ENCODE data around the gene HADHA. TPM values are rescaled to one million over a fixed set of nuclear protein-coding genes. Genes with fewer than 3 reads are reported as not detected.
"Not testable (repeated sequence)": the region's sequence is repeated elsewhere in the genome, so short reads cannot be mapped to it uniquely, and the experiment has no call there.

Gene HADHA
- total RNA-seq, 2 experiments from 2014 or later, result 108 to 110 TPM

DNA sequence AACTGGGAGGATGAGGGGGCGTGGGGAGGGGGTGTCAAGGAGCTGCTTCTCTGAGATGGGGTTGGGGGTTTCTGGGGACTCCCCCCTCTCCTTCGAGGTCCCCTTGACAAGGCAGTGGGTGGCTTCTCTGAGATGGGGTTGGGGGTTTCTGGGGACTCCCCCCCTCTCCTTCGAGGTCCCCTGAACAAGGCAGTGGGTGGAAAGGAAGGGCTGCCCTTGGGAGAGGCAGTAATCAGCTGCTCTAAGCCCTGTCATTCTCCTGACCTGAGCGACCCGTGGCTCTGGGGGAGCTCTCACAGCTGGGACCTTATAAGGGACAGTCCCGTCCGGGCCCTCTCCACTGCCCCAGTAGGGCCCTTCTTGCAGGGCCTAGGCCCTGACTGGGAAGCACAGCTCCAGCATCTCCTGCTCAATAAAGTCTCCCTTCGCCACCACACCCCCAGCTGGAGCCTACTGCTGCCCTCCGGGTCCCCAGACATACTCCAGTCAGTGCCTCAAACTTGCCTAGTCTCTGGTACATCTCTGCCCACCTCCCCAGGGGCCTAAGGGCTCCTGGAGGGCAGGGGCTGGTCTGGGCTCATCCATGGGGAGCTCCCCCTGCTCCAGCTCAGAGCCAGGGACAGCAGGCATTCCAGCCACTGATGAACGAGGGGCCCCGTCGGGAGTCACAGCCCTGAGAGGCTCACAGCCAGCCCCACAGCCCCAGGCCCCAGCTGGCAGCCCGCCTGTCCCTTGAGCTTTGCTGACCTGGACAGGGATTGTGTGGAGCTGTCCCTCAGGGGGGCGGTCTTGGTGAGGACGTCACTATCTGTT is 68.8 kb downstream of the HADHA start:
- no peak for DNase-seq
- Mint-ChIP-seq H3K27me3 (peaks cover 49% of the 10 kb centered on the region), H3K27ac (no peak overlapping the region), H3K9me3 (no peaks in the 10 kb centered on the region), H3K4me1 (peaks cover 22% of the 10 kb centered on the region), H3K4me3 (no peak overlapping the region), H3K36me3 (ENCODE audit: low read depth) (peaks cover 3% of the 10 kb centered on the region)
- POLR2A ChIA-PET, result interaction anchor here (1.2 kb wide), 1 partner anchor 9 kb away, joined by 5 read pairs; no protein-coding TSS in a partner anchor
- CTCF ChIA-PET, result interaction anchor here (0.8 kb wide), 1 partner anchor 9 kb away, joined by 3 read pairs; no protein-coding TSS in a partner anchor

DNA sequence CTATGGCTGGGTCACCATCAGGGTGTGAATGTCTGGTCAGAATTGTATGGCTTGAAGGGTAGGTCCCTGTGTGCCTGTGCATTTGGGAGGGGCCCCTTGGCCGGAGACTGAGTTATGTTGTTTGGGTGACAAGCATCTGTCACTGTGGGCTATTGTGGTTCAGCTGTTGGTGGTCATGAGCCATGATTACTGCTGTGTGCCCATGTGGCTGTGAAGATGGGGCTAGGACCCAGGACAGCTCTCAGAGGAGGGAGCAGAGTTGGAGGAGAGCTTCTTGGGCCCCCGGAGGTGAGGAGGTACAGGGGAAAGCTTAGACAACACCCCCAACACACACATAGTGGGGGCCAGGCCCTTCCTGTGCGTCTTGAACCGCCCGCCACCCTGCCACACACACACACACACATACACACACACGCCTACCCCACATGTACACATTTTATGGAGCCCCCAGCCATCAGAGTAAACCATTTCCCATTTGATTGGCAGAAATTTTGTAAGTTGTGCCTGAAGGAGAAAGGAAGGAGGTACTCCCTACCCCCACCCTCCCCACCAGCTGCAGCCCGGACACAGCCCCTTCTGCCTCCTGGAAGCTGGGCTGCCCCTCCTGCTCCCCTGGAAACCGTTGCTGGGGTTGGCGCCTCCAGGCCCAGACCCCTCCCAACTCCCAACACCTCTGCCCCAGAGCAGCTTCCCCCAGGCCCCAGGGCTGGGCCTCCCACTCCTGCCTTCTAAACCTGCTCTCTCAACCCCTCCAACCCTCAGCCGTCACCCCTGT is 69.6 kb downstream of the HADHA start:
- H3K9me3 Mint-ChIP-seq, result no peaks in the 10 kb centered on the region
- peaks cover 20% of the 10 kb centered on the region for H3K4me1 Mint-ChIP-seq
- H3K4me3 Mint-ChIP-seq, result no peak overlapping the region
- CTCF ChIA-PET, result interaction anchor here (0.6 kb wide), 1 partner anchor 182 kb away, joined by 7 read pairs; no protein-coding TSS in a partner anchor
- H3K27ac Mint-ChIP-seq, result no peak overlapping the region
- peaks cover 45% of the 10 kb centered on the region for H3K27me3 Mint-ChIP-seq
- no peak for DNase-seq
- POLR2A ChIA-PET, result no interaction called here
- peaks cover 3% of the 10 kb centered on the region for H3K36me3 Mint-ChIP-seq (ENCODE audit: low read depth)

DNA sequence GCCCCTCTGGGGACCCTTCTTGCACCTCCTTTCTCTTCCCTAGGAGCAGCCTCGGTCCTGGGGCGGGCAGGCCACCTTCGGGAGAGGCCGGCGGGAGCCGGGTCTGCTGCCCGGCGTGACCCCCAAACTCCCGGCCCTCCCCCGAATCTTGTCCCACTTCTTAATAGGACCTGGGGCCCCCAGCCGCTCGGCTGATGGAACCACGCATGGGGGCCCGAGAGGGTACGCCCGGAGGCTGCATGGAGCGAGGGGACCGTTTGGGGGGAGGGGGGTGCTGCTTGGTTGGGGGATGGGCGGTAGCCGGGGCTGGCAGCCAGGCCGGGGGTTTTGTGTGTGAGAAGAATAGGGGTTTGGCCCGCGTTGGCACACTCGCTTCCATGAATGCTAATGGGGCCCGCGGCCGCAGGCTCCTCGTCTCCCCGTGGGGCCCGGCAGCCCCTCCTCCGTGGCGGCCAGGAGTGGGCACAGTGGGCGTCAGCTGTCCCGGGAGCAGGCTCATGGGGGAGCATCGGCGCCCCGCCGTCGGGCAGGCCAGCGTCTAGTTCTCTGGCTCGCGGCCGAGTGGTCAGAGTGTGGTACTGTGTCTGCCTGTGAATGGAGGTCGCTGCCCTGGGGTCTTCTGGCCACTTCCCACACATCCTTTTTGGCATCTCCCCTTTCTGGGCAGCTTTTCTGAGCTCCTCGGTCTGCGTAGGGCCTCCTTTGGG is 70.5 kb downstream of the HADHA start:
- no peak overlapping the region for H3K27ac Mint-ChIP-seq
- peak overlapping the region; percentile 35 for H3K4me3 Mint-ChIP-seq
- CTCF ChIA-PET, result interaction anchor here (0.6 kb wide), 1 partner anchor 181 kb away, joined by 7 read pairs; no protein-coding TSS in a partner anchor
- H3K36me3 Mint-ChIP-seq (ENCODE audit: low read depth), result peaks cover 3% of the 10 kb centered on the region
- no peaks in the 10 kb centered on the region for H3K9me3 Mint-ChIP-seq
- no peak for DNase-seq
- POLR2A ChIA-PET, result no interaction called here
- peaks cover 16% of the 10 kb centered on the region for H3K4me1 Mint-ChIP-seq
- peaks cover 48% of the 10 kb centered on the region for H3K27me3 Mint-ChIP-seq

DNA sequence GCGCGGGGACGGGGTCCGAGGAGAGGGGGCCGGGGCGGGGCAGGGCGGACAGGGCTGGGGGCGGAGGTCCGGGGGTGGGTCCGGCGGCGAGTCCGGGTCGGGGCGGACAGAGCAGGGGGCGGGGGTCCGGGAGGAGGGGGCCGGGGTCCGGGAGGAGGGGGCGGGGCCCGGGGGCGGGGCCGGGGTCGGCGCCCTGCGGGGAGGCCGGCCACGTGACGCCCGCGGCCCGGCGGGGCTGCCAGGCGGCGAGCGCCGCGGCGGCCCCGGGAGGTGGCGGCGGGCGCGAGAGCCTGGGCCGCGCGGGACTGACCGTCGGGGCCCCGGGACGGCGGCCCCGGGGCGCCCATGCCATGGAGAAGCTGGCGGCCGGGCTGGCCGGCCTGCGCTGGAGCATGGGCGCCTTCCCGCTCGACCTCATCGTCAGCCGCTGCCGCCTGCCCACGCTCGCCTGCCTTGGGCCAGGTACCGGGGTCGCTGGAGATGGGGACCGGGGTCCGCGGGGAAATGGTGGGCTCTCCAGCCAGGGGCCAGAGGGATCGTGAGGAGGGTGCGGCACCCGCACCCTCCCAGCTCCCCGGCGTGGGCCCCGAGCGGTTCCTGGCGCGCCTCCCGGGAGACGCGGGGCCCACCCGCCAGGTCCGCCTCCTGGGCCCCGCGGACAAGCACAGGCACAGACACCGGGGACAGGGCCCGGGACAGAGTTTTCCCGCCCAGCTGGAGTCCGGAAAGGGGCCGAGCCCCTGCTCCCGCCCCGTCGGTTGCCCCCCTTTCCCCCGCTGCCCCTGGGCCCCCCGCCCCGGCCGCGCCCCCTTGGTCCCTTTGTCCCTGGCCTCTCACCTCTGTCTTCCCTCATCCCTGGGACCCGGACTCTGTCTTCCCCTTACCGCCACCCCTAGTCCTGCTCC is 71.3 kb downstream of the HADHA start, which contains the start of gene GAREM2:
TSS of gene GAREM2 (plus strand) at position 218 of the 905 bp plus-strand sequence. CDS start at position 351, 133 bp downstream.
- ChIA-PET CTCF (no interaction called here), POLR2A (no interaction called here)
- Mint-ChIP-seq H3K9me3 (no peaks in the 10 kb centered on the region), H3K27me3 (peaks cover 46% of the 10 kb centered on the region), H3K36me3 (ENCODE audit: low read depth) (peaks cover 3% of the 10 kb centered on the region), H3K4me3 (peak within 1 kb of the TSS; percentile 62), H3K4me1 (peaks cover 14% of the 10 kb centered on the region), H3K27ac (no peak within 1 kb of the TSS)
- no peak for DNase-seq

DNA sequence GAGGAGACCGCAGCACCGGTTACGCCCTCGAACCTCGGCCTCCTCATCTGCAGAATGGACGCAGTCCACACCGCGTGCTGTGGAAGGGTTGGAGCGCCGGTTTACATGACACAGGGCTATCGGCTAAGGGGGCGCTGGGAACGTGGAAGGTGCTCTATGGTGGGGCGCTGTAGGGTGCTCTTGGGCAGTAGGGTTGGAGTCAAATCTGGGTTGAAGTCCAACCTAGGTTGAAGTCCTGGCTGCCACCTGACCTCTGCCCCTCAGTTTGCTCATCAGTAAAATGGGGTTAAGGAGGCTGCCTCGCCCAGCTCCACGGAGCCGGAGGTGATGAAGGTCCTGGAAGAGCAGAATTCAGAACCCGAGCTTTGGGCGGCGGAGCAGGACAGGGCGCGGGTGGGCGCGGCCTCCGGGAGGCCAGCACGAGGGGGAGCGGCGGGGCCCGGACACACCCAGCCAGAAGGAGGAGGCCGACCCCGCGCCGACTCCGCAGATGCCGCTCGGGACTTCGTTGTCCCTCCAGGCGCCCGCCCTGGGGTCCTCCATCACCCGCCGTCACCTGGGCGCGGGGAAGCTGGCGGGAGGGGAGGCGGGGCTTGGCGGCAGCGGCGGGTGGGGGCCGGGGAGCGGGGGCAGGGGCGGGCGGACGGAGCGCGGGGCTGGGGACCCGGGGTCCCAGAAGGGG is 72.1 kb downstream of the HADHA start:
- DNase-seq, result no peak
- Mint-ChIP-seq H3K4me3 (peak overlapping the region; percentile 62), H3K27me3 (peaks cover 44% of the 10 kb centered on the region), H3K36me3 (ENCODE audit: low read depth) (peaks cover 3% of the 10 kb centered on the region), H3K27ac (no peak overlapping the region), H3K4me1 (peaks cover 14% of the 10 kb centered on the region), H3K9me3 (no peaks in the 10 kb centered on the region)
- ChIA-PET POLR2A (no interaction called here), CTCF (interaction anchor here (0.7 to 0.8 kb wide), 2 partner anchors 12 to 45 kb away, joined by 3 to 4 read pairs; no protein-coding TSS in a partner anchor)

DNA sequence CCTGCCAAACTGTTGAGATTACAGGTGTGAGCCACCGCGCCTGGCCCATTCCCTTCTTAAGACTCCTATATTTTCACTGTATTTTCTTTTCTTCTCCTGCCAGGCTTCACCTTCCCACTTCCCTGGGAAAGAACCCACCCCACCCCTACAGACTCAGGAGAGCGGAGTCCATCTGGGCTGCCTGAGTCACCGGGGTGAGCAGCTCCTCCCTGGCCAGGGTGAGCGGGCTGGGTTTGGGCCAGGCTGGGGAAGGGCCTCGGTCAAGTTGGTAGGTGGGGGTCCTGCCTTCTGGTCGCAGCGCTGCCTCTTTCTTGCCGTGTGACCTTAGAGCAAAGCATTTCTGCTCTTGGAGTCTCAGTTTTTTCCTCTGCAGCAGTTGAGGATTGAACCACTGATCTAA is 73.6 kb downstream of the HADHA start:
- Mint-ChIP-seq H3K9me3 (no peaks in the 10 kb centered on the region), H3K36me3 (ENCODE audit: low read depth) (peaks cover 3% of the 10 kb centered on the region), H3K27ac (no peak overlapping the region), H3K27me3 (peaks cover 40% of the 10 kb centered on the region), H3K4me1 (peaks cover 14% of the 10 kb centered on the region), H3K4me3 (no peak overlapping the region)
- POLR2A ChIA-PET, result interaction anchor here (1.0 to 1.4 kb wide), 2 partner anchors 10 to 14 kb away, joined by 3 to 4 read pairs; no protein-coding TSS in a partner anchor
- no peak for DNase-seq
- CTCF ChIA-PET, result interaction anchor here (1.2 kb wide), 1 partner anchor 14 kb away, joined by 3 read pairs; no protein-coding TSS in a partner anchor

DNA sequence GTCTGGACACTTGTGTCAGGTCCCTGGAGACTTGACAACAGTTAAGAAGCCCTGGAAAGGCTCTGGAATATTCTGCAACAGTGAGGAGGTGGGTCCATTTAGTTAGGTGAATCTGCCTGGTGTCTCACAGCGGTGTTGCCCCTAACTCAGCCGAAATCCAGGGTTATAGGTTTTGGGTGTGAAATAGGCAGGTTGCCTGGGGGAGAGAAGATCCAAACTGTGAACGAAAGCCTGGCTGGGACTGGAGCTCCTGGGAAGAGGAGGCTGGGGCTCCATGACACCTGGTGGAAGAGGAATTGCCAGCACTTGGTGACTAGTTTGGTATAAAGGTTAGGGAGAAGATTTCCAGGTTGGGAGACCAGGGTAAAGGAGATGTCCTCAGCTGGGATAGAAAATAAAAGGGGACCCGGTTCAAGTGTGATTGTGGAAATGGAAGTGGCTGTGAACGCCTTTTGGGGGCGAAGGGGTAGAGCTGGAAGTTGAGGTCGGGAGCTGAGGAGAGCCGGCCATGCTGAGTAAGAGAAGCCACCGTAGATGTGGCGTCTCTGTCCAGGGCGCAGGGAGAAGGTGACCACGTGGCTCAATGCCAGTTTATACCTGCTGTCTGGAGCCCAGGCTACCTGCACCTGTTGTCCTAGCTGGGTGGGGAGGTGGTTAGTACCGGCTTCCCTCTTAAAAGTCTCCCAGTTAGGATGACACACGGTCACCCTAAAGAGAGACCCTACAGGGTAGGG is 74.6 kb downstream of the HADHA start:
- no peaks in the 10 kb centered on the region for H3K9me3 Mint-ChIP-seq

DNA sequence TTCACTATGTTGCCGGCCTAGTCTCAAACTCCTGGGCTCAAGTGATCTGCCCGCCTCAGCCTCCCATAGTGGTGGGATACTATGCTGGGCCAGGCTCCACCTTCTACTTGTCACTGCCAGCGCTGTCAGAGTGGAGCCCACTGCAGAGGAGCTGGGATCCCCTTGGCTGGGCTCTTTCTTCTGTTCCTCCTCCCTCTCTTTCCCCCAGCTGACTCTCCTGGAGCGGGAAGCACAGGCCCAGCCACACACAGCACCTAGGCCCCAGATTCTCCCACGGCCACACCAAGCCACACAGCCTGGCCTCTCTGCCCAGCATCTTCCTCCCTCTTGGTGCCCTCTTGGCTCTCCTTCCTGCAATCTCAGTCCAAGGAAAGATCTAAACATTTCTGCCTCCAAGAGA is 75.2 kb downstream of the HADHA start:
- ChIA-PET POLR2A (interaction anchor here (1.4 kb wide), 1 partner anchor 16 kb away, joined by 4 read pairs; no protein-coding TSS in a partner anchor), CTCF (interaction anchor here (1.3 to 2.5 kb wide), 2 partner anchors 15 to 29 kb away, joined by 3 to 9 read pairs; no protein-coding TSS in a partner anchor)
- Mint-ChIP-seq H3K9me3 (no peaks in the 10 kb centered on the region), H3K36me3 (ENCODE audit: low read depth) (peaks cover 3% of the 10 kb centered on the region), H3K4me1 (peaks cover 10% of the 10 kb centered on the region), H3K27ac (no peak overlapping the region), H3K27me3 (peaks cover 32% of the 10 kb centered on the region), H3K4me3 (no peak overlapping the region)
- DNase-seq, result no peak

More for the DNA sequence above, 74.6 kb downstream of the HADHA start:
- Mint-ChIP-seq H3K36me3 (ENCODE audit: low read depth) (peaks cover 3% of the 10 kb centered on the region), H3K27ac (no peak overlapping the region), H3K27me3 (peaks cover 37% of the 10 kb centered on the region), H3K4me1 (peaks cover 14% of the 10 kb centered on the region), H3K4me3 (no peak overlapping the region)
- POLR2A ChIA-PET, result interaction anchor here (1.4 kb wide), 1 partner anchor 15 kb away, joined by 4 read pairs; no protein-coding TSS in a partner anchor
- CTCF ChIA-PET, result interaction anchor here (1.2 to 1.3 kb wide), 2 partner anchors 15 to 28 kb away, joined by 3 read pairs; no protein-coding TSS in a partner anchor
- DNase-seq, result no peak

DNA sequence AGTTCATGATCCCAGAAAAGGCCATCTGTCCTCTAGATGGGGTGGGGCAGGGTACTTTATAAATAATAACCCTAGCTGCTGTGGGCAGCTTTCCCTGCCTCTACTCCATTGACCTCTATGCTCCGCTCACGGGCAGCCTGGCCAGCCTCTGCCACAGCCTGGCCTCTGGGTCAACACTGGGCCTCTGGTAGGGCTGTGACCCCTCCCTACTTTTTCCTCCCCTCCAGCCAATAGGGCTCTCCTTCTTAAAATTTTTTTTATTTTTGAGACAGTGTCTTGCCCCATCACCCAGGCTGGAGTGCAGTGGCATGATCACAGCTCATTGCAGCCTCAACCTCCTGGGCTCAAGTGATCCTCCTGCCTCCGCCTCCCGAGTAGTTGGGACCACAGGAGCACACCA is 75.6 kb downstream of the HADHA start:
- Mint-ChIP-seq H3K27ac (no peak overlapping the region), H3K27me3 (peaks cover 31% of the 10 kb centered on the region), H3K9me3 (no peaks in the 10 kb centered on the region), H3K36me3 (ENCODE audit: low read depth) (peaks cover 3% of the 10 kb centered on the region), H3K4me3 (no peak overlapping the region), H3K4me1 (peaks cover 10% of the 10 kb centered on the region)
- DNase-seq, result no peak
- CTCF ChIA-PET, result interaction anchor here (1.3 to 2.5 kb wide), 2 partner anchors 15 to 29 kb away, joined by 3 to 9 read pairs; no protein-coding TSS in a partner anchor
- POLR2A ChIA-PET, result no interaction called here

DNA sequence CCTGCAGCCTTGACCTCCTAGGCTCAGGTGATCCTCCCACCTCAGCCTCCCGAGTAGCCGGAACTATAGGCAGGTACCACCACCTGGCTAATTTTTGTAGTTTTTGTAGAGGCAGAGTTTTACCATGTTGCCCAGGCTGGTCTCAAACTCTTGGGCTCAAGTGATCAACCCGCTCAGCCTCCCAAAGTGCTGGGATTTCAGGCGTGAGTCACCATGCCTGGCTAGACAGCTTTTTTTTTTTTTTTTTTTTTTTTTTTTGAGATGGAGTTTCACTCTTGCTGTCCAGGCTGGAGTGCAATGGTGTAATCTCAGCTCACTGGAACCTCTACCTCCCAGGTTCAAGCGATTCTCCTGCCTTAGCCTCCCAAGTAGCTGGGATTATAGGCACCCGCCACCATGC is 77.9 kb downstream of the HADHA start:
- not testable (repeated sequence) for H3K36me3 Mint-ChIP-seq (ENCODE audit: low read depth); H3K27ac Mint-ChIP-seq; H3K4me3 Mint-ChIP-seq; DNase-seq; H3K9me3 Mint-ChIP-seq; H3K4me1 Mint-ChIP-seq
- ChIA-PET POLR2A (interaction anchor here (1.3 kb wide), 1 partner anchor 18 kb away, joined by 3 read pairs; no protein-coding TSS in a partner anchor), CTCF (interaction anchor here (0.7 to 2.5 kb wide), 3 partner anchors 18 to 331 kb away, joined by 3 to 9 read pairs (median 4); partner anchors contain the start of gene ASXL2)
- H3K27me3 Mint-ChIP-seq, result peaks cover 22% of the 10 kb centered on the region

DNA sequence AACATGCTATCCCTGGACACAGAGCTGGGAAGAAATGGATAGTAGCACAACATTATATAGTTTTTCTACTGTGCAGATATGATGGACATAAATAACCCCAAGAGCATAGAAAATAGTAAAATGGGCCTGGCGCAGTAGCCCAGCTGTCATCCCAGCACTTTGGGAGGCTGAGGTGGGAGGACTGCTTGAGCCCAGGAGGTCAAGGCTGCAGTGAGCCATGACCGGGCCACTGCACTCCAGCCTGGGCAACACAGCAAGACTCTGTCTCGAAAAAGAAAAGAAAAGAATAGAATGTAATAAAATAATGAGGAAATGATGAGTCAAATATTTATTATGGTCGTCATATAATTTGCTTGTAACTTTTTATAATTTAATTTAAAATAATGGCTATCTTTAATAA is 79.0 kb downstream of the HADHA start:
- no peak overlapping the region for H3K27ac Mint-ChIP-seq
- no peaks in the 10 kb centered on the region for H3K9me3 Mint-ChIP-seq

More for the DNA sequence above, 79.0 kb downstream of the HADHA start:
- peaks cover 14% of the 10 kb centered on the region for H3K27me3 Mint-ChIP-seq
- CTCF ChIA-PET, result interaction anchor here (0.7 kb wide), 1 partner anchor 175 kb away, joined by 3 read pairs; no protein-coding TSS in a partner anchor
- no peak for DNase-seq
- H3K4me3 Mint-ChIP-seq, result no peak overlapping the region
- POLR2A ChIA-PET, result no interaction called here
- no peaks in the 10 kb centered on the region for H3K36me3 Mint-ChIP-seq (ENCODE audit: low read depth)
- H3K4me1 Mint-ChIP-seq, result no peaks in the 10 kb centered on the region

Measured in activated CD4-positive, alpha-beta memory T cell treated with anti-CD3 and anti-CD28 coated beads, Interleukin-2, amount 10 ng/mL, durations not matched to agents 7 days and 5 days (primary cell).